Fibroblast of lung (primary cell): ENCODE data around the gene PSMG3. TPM values are rescaled to one million over a fixed set of nuclear protein-coding genes. Genes with fewer than 3 reads are reported as not detected.

ENCODE experiments used
- DNase-seq, 2 donors: peaks; one replicate each; pipeline versions ENCODE4 v3.0.0 to v3.0.0-alpha.2; 2010; ENCODE audit warnings: low read depth in 2 of 2
- H2AFZ ChIP-seq: 2 replicates; pipeline ENCODE4 v1.5.1; 2012; ENCODE audit warnings: low read length, control low read depth, inconsistent platforms
- H3K27ac ChIP-seq: 2 replicates; pipeline ENCODE4 v1.5.1; 2011; ENCODE audit warnings: low read length, control low read depth; ENCODE audit not compliant: insufficient read depth
- H3K27me3 ChIP-seq: 2 replicates; pipeline ENCODE4 v1.5.1; 2011; ENCODE audit warnings: mild to moderate bottlenecking, low read length; ENCODE audit not compliant: control insufficient read depth, insufficient read depth
- H3K36me3 ChIP-seq: 2 replicates; pipeline ENCODE4 v1.5.1; 2011; ENCODE audit warnings: low read length; ENCODE audit not compliant: control insufficient read depth, insufficient read depth
- H3K4me1 ChIP-seq: 2 replicates; pipeline ENCODE4 v1.5.1; 2011; ENCODE audit warnings: low read length; ENCODE audit not compliant: control insufficient read depth, insufficient read depth; ENCODE audit errors: extremely low read depth
- H3K4me2 ChIP-seq: 2 replicates; pipeline ENCODE4 v1.5.1; 2011; ENCODE audit warnings: low read length, control low read depth; ENCODE audit not compliant: insufficient read depth; ENCODE audit errors: extremely low read depth
- H3K4me3 ChIP-seq, 4 experiments: fragments of 200-600 bp in 1 of 4; sonication (generic) in 1 of 4; replicated peaks in 1 of 4; 2 replicates each; pipeline ENCODE4 v1.5.1; 2011 to 2016; ENCODE audit warnings: low read length in 4 of 4, low read depth in 3 of 4, mild to moderate bottlenecking in 3 of 4, control low read depth in 2 of 4, inconsistent platforms in 1 of 4, mixed read lengths in 1 of 4; ENCODE audit not compliant: insufficient read depth in 1 of 4; ENCODE audit errors: control extremely low read depth in 1 of 4
- H3K79me2 ChIP-seq: 2 replicates; pipeline ENCODE4 v1.5.1; 2012; ENCODE audit warnings: mild to moderate bottlenecking, low read length, inconsistent platforms; ENCODE audit not compliant: control insufficient read depth, insufficient read depth
- H3K9ac ChIP-seq: 2 replicates; pipeline ENCODE4 v1.5.1; 2011; ENCODE audit warnings: mild to moderate bottlenecking, low read length, control low read depth; ENCODE audit not compliant: insufficient read depth
- H3K9me3 ChIP-seq: 2 replicates; pipeline ENCODE4 v1.5.1; 2012; ENCODE audit warnings: low read depth, low read length; ENCODE audit not compliant: control insufficient read depth, insufficient read depth
- H4K20me1 ChIP-seq: 2 replicates; pipeline ENCODE4 v1.5.1; 2011; ENCODE audit warnings: low read length; ENCODE audit not compliant: control insufficient read depth, insufficient read depth; ENCODE audit errors: extremely low read depth
- EZH2 ChIP-seq: IDR thresholded peaks from 2 replicates; pipeline ENCODE4 v1.5.1; 2012; ENCODE audit warnings: low read length, control low read depth, mild to moderate bottlenecking; ENCODE audit errors: missing control alignments
- polyA plus RNA-seq, 2 donors: library from polyadenylated mRNA; depleted of rRNA in 1 of 2; stranded (reverse) in 1 of 2; unstranded in 1 of 2; fragments of >200 nt; gene quantifications; 2 replicates each; pipeline ENCODE4 v1.2.1, GENCODE V29; 2011 to 2012; ENCODE audit warnings: missing spikeins in 1 of 2
- total RNA-seq: library from RNA; depleted of rRNA; stranded (reverse); fragments of >200 nt; gene quantifications from 2 replicates; pipeline ENCODE4 v1.2.1, GENCODE V29; 2014
- TF ChIP-seq, protein P1 (sequence below), 2 donors: IDR thresholded peaks in 1 of 2; conservative IDR thresholded peaks in 1 of 2; 1 replicate in 1 of 2; 2 replicates in 1 of 2; pipeline ENCODE4 v1.5.1; 2011 to 2012; ENCODE audit warnings: low read length in 2 of 2, control low read depth in 1 of 2, inconsistent platforms in 1 of 2, low read depth in 1 of 2, mild to moderate bottlenecking in 1 of 2

PSMG3 gene
- total and polyA plus RNA-seq, 2 donors (not counting 1 experiment from before 2014, with no cell fraction given), result 19.3 to 24.6 TPM

DNA sequence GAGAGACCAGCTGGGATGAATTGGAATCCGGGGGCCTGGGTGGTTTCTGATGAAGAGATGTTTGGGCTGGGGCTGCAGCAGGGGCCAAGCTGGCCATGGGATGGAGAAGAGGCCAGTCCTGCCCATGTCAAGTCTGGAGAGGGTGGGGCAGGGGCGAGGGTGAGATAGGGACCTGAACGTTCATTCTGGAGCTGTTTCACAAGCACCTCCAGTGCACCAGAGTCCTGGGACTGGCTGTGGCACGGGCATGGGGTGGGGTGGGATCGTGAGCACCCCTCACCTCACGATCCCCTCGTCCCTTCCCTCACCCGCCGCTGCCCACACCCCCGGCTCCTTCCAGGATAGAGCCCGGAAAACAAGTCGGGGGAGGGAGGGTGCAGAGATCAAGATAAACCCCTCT is 25.8 kb upstream of the PSMG3 start:
- Histone ChIP-seq H3K4me1 (no peaks in the 10 kb centered on the region), H3K9ac (no peak overlapping the region), H3K4me3 (no peak overlapping the region), H2AFZ (no peak overlapping the region), H3K79me2 (no peaks in the 10 kb centered on the region), H3K4me2 (no peak overlapping the region), H3K27ac (no peak overlapping the region), H3K27me3 (peaks cover 26% of the 10 kb centered on the region), H4K20me1 (no peaks in the 10 kb centered on the region), H3K9me3 (no peaks in the 10 kb centered on the region), H3K36me3 (no peaks in the 10 kb centered on the region)
- TF ChIP-seq, protein P1, sequence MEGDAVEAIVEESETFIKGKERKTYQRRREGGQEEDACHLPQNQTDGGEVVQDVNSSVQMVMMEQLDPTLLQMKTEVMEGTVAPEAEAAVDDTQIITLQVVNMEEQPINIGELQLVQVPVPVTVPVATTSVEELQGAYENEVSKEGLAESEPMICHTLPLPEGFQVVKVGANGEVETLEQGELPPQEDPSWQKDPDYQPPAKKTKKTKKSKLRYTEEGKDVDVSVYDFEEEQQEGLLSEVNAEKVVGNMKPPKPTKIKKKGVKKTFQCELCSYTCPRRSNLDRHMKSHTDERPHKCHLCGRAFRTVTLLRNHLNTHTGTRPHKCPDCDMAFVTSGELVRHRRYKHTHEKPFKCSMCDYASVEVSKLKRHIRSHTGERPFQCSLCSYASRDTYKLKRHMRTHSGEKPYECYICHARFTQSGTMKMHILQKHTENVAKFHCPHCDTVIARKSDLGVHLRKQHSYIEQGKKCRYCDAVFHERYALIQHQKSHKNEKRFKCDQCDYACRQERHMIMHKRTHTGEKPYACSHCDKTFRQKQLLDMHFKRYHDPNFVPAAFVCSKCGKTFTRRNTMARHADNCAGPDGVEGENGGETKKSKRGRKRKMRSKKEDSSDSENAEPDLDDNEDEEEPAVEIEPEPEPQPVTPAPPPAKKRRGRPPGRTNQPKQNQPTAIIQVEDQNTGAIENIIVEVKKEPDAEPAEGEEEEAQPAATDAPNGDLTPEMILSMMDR (conservative IDR thresholded peaks at IDR 0.05 in 1 of 2, IDR thresholded peaks at IDR 0.05 in 1 of 2; ENCODE audit: low read depth in 1 of 2, low read length in 2 of 2), result no peak
- no peak for TF ChIP-seq EZH2
- DNase-seq, result no peak

DNA sequence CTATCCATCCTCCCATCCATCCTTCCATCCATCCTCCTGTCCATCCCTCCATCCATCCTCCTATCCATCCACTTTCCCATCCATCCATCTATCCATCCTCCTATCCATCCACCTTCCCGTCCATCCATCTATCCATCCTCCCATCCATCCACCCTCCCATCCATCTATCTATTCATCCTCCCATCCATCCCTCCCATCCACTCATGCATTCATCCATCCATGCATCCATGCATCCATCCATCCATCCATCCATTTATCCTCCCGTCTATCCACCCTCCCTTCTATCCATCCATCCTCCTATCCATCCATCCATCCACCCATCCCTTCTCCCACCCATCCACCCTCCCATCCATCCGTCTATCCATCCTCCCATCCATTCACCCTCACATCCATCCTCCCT is 25.2 kb upstream of the PSMG3 start:
- H3K4me2 ChIP-seq, result no peak overlapping the region
- H3K9ac ChIP-seq, result no peak overlapping the region
- no peak for TF ChIP-seq EZH2
- TF ChIP-seq, protein P1 (conservative IDR thresholded peaks at IDR 0.05 in 1 of 2, IDR thresholded peaks at IDR 0.05 in 1 of 2; ENCODE audit: low read depth in 1 of 2, low read length in 2 of 2), result no peak
- no peak for DNase-seq
- no peaks in the 10 kb centered on the region for H3K9me3 ChIP-seq
- no peak overlapping the region for H3K27ac ChIP-seq
- H3K4me3 ChIP-seq, result no peak overlapping the region
- no peaks in the 10 kb centered on the region for H3K79me2 ChIP-seq
- no peaks in the 10 kb centered on the region for H3K4me1 ChIP-seq
- no peak overlapping the region for H2AFZ ChIP-seq
- no peaks in the 10 kb centered on the region for H3K36me3 ChIP-seq
- no peaks in the 10 kb centered on the region for H4K20me1 ChIP-seq
- peaks cover 28% of the 10 kb centered on the region for H3K27me3 ChIP-seq

DNA sequence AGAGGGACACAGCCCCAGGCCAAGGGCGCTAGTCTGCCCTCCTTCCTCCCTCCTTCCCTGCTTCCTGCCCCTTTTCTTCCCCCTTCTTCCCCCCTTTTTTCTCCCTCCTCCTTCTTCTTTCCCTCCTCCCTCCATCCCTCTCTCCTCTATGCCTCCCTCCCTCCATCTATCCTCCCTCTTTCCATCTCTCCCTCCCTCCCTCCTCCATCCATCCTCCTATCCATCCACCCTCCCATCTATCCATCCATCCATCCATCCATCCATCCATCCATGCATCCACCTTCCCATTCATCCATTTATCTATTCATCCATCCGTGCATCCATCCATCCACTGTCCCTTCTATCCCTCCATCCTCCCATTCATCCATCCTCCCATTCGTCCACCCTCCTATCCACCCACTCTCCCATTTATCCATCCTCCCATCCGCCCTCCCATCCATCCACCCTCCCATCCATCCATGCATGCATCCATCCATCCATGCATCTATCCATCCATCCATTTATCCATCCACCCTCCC is 24.1 kb upstream of the PSMG3 start:
- H3K79me2 ChIP-seq, result no peaks in the 10 kb centered on the region
- no peak overlapping the region for H2AFZ ChIP-seq
- H3K9ac ChIP-seq, result no peak overlapping the region
- H3K4me3 ChIP-seq, result no peak overlapping the region
- H4K20me1 ChIP-seq, result no peaks in the 10 kb centered on the region
- H3K27ac ChIP-seq, result no peak overlapping the region
- no peaks in the 10 kb centered on the region for H3K36me3 ChIP-seq
- no peak for TF ChIP-seq EZH2
- TF ChIP-seq, protein P1 (conservative IDR thresholded peaks at IDR 0.05 in 1 of 2, IDR thresholded peaks at IDR 0.05 in 1 of 2; ENCODE audit: low read depth in 1 of 2, low read length in 2 of 2), result no peak
- no peaks in the 10 kb centered on the region for H3K9me3 ChIP-seq
- no peak for DNase-seq
- no peaks in the 10 kb centered on the region for H3K4me1 ChIP-seq
- no peak overlapping the region for H3K4me2 ChIP-seq
- H3K27me3 ChIP-seq, result peaks cover 29% of the 10 kb centered on the region
